GM10248 (cell line): ENCODE data around the gene ZMIZ2.

Experiments
- CTCF ChIA-PET: fragments of 300-600 bp; sonication (Branson Sonifier 250); formaldehyde crosslinking; extraction: SDS; loops from one replicate; lab custom pipeline; 2021; ENCODE audit warnings: antibody characterized with exemption; lab: Yijun Ruan, JAX
- POLR2A ChIA-PET: fragments of 350-650 bp; sonication (Branson Sonifier 250); formaldehyde crosslinking; extraction: SDS; loops from one replicate; lab custom pipeline; 2020; ENCODE audit warnings: antibody characterized with exemption; lab: Yijun Ruan, JAX
- DNase-seq: peaks from one replicate; pipeline ENCODE4 v3.0.0; 2012; ENCODE audit errors: extremely low spot score
- CTCF ChIP-seq: IDR thresholded peaks from 2 replicates; pipeline ENCODE4 v1.5.1; 2012; ENCODE audit warnings: mild to moderate bottlenecking, low read depth; ENCODE audit errors: extremely low read depth, missing control alignments, control extremely low read depth

ZMIZ2 gene

GRCh38 chr7:44761207-44762161, 12.8 kb downstream of the ZMIZ2 start:
- no peak for TF ChIP-seq CTCF
- ChIA-PET POLR2A (no interaction called here), CTCF (interaction anchor here (0.6 to 1.4 kb wide), 4 partner anchors 10 to 86 kb away, joined by 3 to 4 read pairs (median 3); no protein-coding TSS in a partner anchor)
- no peak for DNase-seq

- POLR2A ChIA-PET, result no interaction called here
- no peak for DNase-seq
- TF ChIP-seq CTCF, result no peak
- CTCF ChIA-PET, result interaction anchor here (0.6 to 1.4 kb wide), 5 partner anchors 11 to 375 kb away, joined by 3 to 4 read pairs (median 3); no protein-coding TSS in a partner anchor
Measured at GRCh38 chr7:44762300-44762699, 13.7 kb downstream of the ZMIZ2 start.

GRCh38 chr7:44762726-44763522, 14.3 kb downstream of the ZMIZ2 start:
- no peak for DNase-seq
- TF ChIP-seq CTCF, result no peak
- ChIA-PET CTCF (interaction anchor here (0.6 to 1.4 kb wide), 5 partner anchors 12 to 375 kb away, joined by 3 to 4 read pairs (median 3); no protein-coding TSS in a partner anchor), POLR2A (no interaction called here)

GRCh38 chr7:44764081-44764480, 15.4 kb downstream of the ZMIZ2 start:
- no peak for TF ChIP-seq CTCF
- ChIA-PET CTCF (no interaction called here), POLR2A (no interaction called here)
- DNase-seq, result no peak

- CTCF ChIA-PET, result no interaction called here
- DNase-seq, result no peak
- POLR2A ChIA-PET, result no interaction called here
- TF ChIP-seq CTCF, result no peak
Measured at GRCh38 chr7:44764665-44765578, 16.3 kb downstream of the ZMIZ2 start.
